Measurements from ENCODE around the gene NDUFAF5. TPM values are rescaled to one million over a fixed set of nuclear protein-coding genes. Genes with fewer than 3 reads are reported as not detected.
A peak's percentile ranks its signal among the peaks of the same experiment; 100 is the strongest.

The NDUFAF5 gene
- total and polyA plus RNA-seq, 8 donors, result 19.5 to 29.4 (median 25.3) TPM

- Histone ChIP-seq H3K27me3 (peaks cover 0 to 9% of the 10 kb centered on the region in 2 donors), H3K36me3 (no peaks in the 10 kb centered on the region), H3K27ac (no peak overlapping the region), H3K9me3 (no peaks in the 10 kb centered on the region), H3K4me1 (no peaks in the 10 kb centered on the region), H3K4me3 (no peak overlapping the region)
- TF ChIP-seq, protein P1, sequence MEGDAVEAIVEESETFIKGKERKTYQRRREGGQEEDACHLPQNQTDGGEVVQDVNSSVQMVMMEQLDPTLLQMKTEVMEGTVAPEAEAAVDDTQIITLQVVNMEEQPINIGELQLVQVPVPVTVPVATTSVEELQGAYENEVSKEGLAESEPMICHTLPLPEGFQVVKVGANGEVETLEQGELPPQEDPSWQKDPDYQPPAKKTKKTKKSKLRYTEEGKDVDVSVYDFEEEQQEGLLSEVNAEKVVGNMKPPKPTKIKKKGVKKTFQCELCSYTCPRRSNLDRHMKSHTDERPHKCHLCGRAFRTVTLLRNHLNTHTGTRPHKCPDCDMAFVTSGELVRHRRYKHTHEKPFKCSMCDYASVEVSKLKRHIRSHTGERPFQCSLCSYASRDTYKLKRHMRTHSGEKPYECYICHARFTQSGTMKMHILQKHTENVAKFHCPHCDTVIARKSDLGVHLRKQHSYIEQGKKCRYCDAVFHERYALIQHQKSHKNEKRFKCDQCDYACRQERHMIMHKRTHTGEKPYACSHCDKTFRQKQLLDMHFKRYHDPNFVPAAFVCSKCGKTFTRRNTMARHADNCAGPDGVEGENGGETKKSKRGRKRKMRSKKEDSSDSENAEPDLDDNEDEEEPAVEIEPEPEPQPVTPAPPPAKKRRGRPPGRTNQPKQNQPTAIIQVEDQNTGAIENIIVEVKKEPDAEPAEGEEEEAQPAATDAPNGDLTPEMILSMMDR (IDR thresholded peaks at IDR 0.05), result no peak
- DNase-seq, result no peak
- ATAC-seq, result no peak
- intact Hi-C loops (cut with DNase I), result no loop called here
These were observed 46.6 kb downstream of the NDUFAF5 start for GRCh38 chr20:13831476-13831875.

- TF ChIP-seq, protein P1 (IDR thresholded peaks at IDR 0.05), result no peak
- Histone ChIP-seq H3K27ac (no peak overlapping the region), H3K27me3 (no peaks in the 10 kb centered on the region), H3K9me3 (no peaks in the 10 kb centered on the region), H3K36me3 (no peaks in the 10 kb centered on the region), H3K4me1 (no peaks in the 10 kb centered on the region), H3K4me3 (no peak overlapping the region)
- DNase-seq (no peak), ATAC-seq (no peak)
- intact Hi-C loops (cut with DNase I), result no loop called here
These were observed 53.8 kb downstream of the NDUFAF5 start for GRCh38 chr20:13838664-13839063.

DNA sequence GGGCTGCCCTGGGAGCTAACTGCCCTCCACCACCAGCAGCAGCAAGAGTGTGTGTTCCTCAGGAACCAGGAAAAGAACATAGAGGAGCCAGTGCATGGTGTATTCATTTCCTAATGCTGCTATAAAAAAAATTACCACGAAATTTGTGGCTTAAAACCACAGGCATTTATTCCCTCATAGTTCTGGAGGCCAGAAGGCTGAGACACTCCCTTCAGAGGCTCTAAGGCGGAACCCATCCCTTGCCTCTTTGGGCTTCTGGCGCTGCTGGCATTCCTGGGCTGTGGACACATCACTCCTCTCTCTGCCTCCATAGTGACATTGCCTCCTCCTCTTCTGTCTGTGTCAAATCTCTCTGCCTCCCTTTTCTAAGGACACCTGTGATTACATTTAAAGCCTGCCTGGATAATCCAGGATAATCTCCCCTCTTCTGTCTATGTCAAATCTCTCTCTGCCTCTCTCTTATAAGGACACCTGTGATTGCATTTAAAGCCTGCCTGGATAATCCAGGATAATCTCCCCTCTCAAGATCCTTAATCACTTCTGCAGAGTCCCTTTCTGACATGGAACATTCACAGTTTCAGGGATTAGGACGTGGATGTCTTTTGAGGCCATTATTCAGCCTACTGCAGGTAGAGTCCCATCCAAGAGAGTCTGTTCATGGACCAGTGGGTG lies 54.7 kb downstream of the NDUFAF5 start:
- TF ChIP-seq, protein P1 (IDR thresholded peaks at IDR 0.05), result no peak
- H3K4me3 ChIP-seq, result no peak overlapping the region
- H3K9me3 ChIP-seq, result no peaks in the 10 kb centered on the region
- DNase-seq (no peak), ATAC-seq (peak; percentile 26)
- intact Hi-C loops (cut with DNase I), result no loop called here
- H3K4me1 ChIP-seq, result no peaks in the 10 kb centered on the region
- H3K27ac ChIP-seq, result no peak overlapping the region
- H3K27me3 ChIP-seq, result no peaks in the 10 kb centered on the region
- no peaks in the 10 kb centered on the region for H3K36me3 ChIP-seq

- intact Hi-C loops (cut with DNase I), result no loop called here
- ATAC-seq (no peak), DNase-seq (no peak)
- Histone ChIP-seq H3K4me1 (no peaks in the 10 kb centered on the region), H3K9me3 (no peaks in the 10 kb centered on the region), H3K27ac (no peak overlapping the region), H3K36me3 (no peaks in the 10 kb centered on the region), H3K27me3 (no peaks in the 10 kb centered on the region), H3K4me3 (no peak overlapping the region)
- TF ChIP-seq, protein P1 (IDR thresholded peaks at IDR 0.05), result no peak
These were observed 55.3 kb downstream of the NDUFAF5 start for GRCh38 chr20:13840093-13840465.

DNA sequence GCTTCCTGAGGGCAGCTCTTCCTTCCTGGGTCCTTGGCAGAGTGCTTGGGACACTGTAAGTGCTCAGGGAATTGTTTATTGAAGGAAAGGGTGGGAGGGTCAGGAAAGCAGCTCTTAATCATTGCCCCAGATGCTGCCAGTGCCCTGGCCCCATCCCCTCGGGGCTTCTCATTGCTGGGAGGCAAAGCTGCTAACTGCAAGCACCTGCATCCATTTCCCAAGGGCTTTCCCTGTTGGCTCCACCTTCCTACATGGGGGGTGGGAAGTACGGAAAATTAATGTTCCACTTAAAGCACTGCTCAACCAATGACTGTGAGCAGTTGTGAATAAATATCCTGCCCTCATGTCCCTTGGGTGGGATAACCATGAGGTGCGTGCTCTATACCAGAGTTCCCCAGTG lies 56.4 kb downstream of the NDUFAF5 start:
- Histone ChIP-seq H3K27ac (no peak overlapping the region), H3K4me1 (no peaks in the 10 kb centered on the region), H3K27me3 (no peaks in the 10 kb centered on the region), H3K4me3 (no peak overlapping the region), H3K36me3 (no peaks in the 10 kb centered on the region), H3K9me3 (no peaks in the 10 kb centered on the region)
- DNase-seq (no peak), ATAC-seq (no peak)
- intact Hi-C loops (cut with DNase I), result no loop called here
- TF ChIP-seq, protein P1 (IDR thresholded peaks at IDR 0.05), result no peak
